D341Med (cell line): ENCODE measurements around the gene TRAF3.
A peak's percentile ranks its signal among the peaks of the same experiment; 100 is the strongest.
"Not testable (repeated sequence)": the region's sequence is repeated elsewhere in the genome, so short reads cannot be mapped to it uniquely, and the experiment has no call there.

ENCODE experiments used
- DNase-seq: peaks from one replicate; pipeline ENCODE4 v3.0.0; 2012; ENCODE audit warnings: low spot score

The TRAF3 gene

DNA sequence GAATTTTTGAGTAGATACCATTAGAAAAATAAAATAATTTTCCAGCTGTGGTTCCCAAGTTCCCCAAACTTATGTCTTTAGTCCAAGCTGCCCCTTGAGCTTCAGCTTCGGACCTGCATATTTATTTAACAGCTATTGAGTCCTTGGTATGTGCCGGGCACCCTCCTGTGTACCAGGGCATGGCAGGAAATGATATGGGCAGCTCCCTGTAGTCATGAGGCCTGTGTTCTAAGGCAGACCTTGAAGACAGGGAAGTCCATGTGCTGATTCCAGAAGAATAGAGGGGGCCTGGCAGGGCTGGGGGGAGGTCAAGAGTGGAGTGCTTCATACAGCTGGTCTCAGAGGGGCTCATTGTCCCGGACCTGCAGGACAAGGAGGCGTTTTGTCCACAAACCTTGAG lies 29.2 kb downstream of the TRAF3 start:
- DNase-seq, result no peak

DNA sequence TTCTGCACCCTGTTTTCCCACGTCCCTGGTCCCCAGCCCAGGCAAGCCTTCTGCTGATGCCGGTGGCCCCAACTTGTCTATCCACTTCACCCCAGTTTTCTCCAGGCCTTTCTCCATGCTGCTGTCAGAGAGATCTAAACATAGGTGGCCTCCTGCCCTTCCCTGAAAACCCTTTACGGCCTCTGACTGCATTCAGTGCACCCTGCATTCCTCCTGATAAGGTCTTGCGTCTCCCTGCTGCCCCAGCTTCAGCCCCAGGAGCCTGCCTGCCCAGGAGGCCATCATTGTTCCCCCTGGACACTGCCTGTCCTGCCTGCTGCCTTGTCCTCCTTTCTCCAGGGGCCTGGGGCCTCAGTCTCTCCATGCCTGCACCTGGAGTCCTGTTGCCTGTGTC lies 29.8 kb downstream of the TRAF3 start:
- no peak for DNase-seq

DNA sequence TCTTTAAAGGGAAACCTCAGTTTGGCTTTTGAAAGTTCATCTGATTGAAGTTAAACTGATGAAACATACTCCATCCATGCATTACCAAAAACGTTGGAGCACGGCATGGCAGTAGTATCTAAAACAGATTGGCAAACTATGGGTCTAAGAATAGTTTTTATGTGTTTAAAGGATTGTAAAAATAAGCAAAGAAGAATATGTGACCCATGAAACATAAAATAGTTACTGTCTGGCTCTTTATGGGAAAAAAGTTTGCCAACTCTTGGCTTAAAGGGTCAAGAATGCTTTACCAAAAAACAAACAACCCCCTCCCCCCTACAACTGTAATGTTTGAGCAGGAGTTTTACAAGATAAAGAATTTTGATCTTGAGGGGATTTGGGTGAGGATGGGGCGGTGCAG lies 32.6 kb downstream of the TRAF3 start:
- no peak for DNase-seq

DNA sequence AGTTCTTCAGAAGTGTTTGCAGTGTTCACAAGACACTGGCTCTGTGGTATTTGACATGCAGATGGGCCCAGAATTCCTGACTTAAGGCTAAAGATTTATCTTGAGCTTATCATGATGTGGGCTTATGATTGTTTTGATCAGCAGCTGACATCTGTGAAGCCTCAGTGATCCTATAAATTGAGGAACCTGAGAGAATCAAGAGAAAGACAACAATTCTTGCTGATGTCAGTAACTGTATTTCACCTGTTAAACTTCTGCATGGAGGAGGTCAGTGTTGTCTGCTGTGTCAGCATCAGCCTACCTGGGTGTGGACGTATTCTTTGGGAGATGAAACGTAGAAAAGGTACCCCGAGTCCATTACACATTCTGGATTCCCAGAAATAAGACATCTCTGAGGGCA lies 33.3 kb downstream of the TRAF3 start:
- DNase-seq, result no peak

DNA sequence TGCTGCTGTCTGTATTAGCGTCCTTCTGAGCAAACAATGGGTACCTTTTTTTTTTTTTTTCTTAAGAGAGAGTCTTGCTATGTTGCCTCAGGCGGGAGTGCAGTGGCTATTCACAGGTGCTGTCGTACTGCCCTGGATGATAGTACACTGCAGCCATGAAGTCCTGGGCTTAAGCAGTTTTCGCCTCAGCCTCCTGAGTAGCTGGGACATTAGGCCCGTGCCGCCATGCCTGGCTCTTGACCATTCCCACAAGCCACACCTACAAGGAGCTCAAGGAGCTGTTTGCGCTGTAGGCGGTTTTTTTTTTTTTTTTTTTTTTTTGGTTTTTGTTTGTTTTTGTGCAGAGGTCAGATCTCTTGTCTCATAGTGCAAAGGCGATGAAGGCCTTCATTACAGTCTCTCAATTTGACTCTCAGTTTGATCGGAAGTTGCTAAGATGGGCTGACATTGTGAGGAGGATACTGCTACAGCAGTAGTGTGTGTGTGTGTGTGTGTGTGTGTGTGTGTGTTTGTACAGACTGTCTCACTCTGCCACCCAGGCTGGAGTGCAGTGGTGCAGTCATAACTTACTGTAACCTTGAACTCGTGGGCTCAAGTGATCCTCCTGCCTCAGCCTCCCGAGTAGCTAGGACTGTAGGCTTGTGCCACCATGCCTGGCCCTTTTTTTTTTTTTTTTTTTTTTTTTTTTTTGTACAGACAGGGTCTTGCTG lies 34.2 kb downstream of the TRAF3 start:
- no peak for DNase-seq

DNA sequence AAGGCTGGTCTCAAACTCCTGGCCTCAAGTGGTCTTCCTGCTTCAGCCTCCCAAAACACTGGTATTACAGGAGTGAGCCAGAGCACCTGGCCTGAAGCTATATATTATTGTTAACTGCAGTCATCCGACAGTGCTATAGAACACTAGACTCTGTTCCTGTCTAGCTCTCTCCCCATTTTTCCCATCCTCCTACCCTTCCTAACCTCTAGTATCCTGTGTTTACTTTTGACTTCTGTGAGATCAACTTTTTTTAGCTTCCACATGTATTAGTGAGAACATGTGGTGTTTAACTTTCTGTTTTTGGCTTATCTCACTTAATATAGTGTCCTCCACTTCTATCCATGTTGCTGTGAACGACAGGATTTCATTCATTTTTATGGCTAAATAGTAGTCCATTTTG lies 34.7 kb downstream of the TRAF3 start:
- no peak for DNase-seq

DNA sequence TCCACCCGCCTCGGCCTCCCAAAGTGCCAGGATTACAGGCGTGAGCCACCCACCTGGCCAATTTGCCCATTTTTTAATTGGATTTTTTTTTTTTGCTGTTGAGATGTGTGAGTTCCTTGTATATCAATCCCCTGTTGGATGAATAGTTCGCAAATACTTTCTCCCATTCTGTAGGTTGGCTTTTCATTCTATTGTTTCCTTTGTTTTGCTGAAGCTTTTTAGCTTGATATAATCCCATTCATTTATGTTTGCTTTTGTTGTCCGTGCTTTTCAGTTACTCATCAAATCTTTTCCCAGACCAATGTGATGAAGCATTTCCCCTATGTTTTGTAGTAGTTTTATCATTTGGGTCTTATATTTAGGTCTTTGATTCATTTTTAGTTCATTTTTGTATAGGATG lies 36.4 kb downstream of the TRAF3 start:
- DNase-seq, result no peak

DNA sequence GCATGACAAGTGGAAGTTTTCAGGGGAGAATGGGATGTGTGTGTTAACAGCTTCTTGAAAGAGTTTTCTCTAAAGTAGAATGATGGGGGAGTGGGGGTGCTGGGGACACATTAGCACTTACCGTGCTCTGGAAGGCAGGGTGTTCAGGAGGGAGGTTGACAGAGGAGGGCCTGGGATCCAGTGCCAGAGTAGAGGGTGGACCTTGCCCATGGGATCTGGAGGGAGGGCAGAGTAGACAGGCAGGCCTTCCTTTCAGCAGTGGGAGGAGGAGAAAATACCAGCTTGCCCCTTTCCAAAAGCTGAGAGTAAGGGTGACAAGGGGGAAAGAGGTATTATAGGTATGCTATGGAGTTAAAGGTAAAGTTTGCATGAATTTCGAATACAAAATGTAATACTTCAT lies 40.1 kb downstream of the TRAF3 start:
- no peak for DNase-seq

DNA sequence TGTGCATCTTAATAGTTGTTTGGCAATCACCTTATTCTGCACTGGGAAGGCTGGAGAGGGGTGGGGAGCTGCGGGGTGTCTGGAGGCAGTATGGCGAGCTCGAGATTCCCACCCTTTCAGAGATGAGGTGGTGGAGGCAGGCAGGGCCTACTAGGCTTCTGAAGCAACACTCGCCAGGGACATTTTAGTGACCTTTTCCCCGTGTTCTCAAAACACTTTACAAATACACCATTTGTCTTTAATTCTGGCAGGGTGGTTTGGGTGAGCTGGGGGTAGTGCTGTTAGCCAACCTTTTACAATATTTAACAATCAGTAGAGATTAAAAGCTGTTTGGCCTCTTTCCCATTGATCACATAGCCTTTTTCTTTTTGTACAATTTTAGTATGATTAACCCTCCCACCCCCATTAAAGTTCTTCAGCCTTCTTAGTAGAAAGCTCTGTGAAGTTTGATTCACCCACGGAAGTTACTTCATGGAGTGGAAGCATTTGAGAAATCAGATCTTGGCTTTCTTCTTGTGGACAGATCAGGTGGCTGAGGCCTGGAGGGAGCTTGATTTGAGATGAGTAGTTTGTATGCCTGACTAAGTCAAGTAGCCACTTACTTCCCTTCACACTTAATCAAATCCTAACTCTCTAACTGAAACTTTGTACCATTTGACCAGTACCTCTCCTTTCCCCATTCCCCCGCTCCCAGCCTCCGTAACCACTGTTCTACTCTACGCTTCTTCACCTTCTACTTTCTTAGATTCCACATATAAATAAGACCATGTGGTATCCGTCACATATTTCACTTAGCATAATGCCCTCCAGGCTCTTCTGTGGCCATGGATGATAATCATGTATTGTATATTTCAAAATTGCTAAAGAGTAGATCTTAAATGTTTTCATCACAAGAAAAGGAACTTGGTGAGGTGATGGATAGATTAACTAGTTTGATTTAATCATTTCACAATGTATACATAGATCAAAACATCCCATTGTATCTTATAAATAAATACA lies 41.0 kb downstream of the TRAF3 start:
- no peak for DNase-seq

DNA sequence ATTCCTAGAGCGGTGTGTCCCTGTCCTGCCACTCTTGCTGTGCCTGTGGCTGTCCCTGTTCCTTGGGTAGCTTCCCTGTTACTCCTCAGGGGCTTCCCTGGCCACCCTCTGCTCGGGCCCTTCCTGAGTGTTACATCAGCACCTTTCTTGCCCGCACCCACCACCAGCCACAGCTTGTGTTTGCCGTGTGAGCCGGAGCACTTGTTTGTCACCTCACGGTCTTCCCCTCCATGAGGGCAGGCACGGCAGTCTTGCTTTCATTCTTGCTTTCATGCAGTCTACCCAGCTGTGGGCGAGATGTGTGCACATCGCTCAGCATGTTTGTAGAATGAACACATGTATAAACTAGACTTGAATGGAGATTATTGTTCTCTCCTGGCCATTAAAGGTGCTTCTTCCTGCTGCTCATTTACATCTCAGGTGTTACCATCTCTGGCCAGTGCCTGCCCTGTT lies 42.0 kb downstream of the TRAF3 start:
- no peak for DNase-seq

DNA sequence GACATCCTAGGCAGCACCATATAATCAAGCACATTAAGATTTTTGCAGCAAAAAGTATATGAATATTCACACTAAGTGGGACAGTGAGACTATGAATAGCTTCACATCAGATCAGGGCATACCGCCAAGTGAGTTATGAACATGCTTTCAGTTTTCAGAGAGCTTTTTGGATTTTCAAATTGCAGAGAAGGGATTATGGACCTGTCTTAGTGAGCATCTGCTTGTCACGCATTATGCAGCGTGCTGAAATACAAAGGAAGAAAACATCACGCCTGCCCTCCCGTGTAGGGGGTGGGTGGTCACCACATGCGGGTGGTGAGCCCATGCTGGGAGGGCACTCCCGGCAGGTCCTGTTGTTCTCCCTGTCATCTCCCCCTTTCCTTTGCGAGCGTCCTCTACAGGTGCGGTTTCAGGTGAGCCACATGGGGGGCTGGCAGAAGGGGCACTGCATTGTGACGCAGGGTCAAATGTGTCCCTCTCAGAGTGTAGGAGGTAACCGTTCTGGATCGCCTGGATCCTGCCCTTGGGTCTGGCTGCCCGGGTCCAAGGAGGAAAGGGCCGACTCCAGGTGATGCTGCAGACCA lies 42.6 kb downstream of the TRAF3 start:
- DNase-seq, result peak; percentile 61

DNA sequence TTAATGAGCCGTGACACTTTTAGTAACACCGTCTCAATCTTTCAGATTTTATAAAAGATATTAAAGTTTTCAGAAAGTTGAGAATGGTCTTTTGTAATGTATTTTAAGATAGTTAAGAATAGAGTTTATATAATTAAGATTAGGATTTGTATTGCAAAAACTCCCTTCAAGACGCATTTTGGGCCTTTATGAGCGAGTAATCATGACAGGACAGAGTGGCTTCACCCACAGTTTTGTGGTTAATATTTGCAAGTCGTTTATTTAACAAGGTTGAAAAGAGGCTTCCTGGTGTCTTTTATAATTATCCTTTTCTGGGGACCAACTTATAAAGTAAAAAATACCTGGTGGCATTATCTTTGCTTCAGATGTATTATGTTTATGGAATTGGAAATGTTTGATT lies 44.0 kb downstream of the TRAF3 start:
- no peak for DNase-seq

DNA sequence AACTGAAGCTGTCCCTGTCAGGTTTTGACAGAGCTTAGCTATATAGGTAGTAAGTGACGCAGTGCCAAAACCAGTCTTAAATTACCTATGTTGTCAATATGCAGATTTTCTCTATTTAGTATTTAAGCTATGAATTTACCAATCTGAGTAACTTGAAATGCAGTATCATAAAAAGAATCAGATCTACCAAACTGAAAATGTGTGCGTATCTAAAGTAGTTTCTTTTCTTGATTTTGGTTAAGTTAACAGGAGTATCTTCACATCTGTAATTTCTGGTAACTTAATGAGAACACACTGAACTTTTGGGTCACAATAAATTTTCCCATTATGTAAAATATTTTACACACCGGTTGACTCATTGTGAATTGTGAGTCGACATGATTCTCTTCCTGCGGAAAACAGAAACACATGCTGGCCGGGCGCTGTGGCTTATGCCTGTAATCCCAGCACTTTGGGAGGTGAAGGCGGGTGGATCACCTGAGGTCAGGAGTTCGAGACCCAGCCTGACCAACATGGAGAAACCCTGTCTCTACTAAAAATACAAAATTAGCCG lies 45.1 kb downstream of the TRAF3 start:
- no peak for DNase-seq

DNA sequence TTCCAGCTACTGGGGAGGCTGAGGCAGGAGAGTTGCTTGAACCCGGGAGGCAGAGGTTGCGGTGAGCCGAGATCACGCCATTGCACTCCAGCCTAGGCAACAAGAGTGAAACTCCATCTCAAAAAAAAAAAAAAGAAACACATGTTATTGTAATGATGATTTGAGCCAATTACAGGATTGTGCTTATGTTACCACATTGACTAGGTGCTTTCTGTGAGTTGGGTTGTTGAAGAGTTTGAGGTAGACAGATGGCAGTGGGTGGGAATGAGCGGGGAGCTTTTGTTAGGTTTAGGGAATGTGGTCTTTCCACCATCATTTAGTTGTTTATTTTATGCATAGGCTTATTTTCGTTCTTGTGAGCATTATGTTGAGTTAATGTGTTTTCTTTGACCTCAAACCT lies 45.6 kb downstream of the TRAF3 start:
- not testable (repeated sequence) for DNase-seq

DNA sequence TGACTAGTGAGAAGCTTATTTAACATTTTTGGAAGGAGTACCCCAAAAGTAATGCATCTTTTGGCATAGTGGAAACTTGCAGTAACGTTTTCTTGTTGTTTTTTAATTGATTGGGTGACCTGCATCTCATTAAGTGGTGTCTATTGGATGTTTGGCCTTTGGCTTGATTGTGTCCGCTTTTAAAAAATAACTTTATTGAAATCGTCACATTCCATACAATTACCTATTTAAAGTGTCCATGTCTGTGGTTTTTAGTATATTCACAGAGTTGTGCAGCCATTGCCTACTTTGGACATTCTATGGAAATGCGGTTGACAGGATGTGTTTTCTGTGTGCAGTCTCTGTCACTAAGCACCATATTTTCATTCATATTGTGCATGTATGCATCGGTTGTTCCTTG lies 46.3 kb downstream of the TRAF3 start:
- no peak for DNase-seq

DNA sequence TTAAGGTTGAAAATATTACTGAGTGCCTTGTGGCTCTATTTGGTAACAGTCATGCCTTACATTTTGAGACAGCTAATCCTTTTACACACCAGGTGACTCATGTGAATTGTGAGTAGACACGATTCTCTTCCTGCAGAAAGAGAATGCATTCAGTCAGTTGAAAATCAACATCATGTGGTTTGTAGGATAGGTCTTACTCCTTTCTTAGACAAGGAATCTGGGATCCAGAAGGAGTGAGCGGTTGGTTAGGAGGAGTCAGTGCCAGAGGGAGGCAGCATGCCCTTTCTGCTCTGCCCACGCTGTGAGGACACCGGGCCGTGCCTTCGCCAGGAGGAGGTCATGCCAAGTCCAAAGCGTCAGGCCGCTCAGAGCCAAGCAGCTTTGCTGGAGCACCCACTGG lies 47.6 kb downstream of the TRAF3 start:
- no peak for DNase-seq

DNA sequence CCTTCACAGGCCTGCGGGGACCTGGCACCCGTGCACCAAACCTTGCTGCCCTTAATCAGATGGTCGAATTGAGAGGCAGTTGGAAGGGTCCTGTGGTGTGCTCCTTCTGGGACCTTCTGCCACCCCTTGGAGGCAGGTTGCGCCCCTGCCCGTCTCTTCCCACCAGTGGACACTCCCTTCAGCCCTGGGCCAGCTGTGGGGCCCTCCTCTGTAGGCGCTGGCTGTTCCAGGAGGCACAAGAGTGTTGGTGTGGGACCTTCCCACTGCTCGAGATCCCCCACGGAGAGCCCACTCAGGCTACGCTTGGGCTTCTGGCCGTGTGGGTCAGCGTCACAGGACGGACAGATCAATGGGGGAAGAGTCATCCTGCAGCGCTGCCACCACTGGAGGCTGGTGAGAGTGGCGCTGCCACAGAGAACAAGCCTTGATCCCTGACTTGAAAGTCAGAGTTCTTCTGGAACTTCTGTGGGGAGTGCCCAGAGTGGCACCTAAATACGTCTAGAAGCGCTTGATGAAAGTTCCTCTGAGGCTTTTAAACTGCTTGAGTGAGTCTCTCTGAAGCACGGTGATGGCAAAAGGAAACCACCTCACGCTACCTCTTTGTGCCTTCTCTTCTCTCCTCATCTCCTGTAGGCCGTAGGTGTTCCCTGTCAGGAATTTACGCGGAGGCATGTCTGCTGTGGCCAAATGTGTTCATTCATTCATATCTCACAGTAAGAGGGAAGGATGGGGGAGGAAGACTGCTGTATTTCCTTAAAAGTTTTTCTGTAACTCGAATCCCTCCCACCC lies 48.3 kb downstream of the TRAF3 start:
- DNase-seq, result no peak

DNA sequence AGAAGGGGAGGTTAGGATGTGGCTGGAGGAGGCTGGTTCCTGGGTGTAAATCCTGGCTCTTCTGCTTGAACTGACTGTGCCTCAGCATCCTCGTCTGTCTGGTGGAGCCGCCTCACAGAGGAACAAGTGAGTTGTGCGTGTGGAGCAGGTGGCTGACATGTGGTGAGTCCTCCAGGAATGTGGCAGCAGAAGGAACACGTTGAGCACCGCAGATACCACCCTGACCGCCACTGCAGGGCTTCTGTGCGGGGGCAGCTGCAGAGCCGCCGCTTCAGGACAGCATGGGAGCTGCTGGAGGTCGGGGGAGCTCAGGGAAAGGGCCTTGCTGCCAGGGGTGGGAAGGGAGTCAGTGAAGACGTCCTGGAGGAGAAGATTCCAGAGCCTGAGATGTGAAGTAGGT lies 48.9 kb downstream of the TRAF3 start:
- no peak for DNase-seq

DNA sequence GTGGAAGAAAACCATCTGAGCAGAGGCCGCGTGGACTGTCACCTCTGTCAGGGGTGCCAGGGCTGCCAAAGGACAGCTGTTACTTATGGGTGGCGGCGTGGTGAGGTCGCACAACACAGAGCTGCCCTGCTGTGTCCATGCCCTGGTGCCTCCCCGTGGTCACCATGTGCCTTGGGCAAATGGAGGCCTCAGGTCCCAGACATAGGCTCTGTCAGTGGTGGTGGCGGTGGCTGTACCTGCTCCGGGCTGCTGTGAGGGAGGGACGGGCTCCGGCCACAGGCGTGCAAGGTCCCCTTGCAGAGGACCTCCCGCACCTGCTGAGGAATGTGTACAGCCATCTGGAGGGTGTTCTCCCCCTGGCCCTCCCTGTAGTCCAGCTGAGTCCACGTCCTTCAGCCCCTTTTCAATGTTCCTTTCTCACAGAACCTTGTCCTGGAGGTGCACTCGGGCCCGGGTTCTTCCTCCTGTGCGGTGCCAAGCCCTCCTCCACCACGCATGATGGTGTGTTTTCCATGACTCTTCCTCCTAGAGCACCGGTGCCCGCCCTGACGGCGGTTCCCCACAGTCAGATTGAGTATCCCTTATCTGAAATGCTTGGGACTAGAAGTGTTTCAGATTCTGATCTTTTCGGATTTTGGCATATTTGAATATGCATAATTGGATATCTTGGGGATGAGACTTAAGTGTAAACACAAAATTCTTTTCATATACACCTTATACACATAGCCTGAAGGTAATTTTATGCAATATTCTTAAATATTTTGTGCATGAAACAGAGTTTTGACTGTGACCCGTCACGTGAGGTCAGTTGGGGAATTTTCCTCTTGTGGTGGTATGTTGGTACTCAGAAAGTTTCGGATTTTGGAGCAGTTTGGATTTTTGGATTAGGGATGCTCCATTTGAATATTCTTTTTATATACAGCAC lies 49.8 kb downstream of the TRAF3 start:
- DNase-seq, result no peak

DNA sequence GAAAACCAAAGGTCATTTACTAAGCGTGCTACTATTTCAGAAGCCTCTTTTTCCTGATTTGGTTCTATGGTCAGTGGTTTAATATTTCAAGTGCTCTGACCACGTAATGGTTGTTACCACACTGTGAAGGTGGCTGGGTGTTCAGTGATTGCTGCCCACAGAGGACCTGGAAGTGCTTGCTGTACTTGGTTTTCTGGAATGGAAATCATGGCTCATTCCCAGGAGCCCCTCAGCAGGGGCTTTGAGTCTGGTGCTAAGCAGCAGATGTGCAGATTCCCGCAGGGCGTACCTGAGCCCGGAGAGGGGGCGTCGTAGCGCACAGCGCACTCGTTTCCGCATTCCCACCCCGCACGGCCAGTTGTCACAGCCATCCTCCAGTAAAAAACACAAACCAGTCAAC lies 50.5 kb downstream of the TRAF3 start:
- no peak for DNase-seq

DNA sequence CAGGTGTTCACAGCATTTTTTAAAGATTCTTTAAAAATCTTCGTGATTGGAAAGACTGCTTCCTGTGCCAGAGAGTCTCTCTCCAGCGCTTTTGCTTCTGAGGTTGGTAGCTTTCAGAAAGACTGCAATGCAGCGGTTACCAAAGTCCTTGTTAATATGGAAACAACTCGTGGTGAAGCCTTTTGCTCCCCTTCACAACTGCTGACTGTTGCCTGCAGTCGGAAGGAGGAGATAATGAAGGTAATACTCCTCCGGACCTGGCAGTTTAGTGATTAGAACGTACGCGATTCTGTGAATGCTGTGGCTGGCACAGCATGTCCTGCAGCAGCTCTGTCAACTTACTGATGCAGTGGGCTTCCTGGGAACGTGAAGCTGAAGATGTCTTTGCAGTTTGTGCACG lies 50.9 kb downstream of the TRAF3 start:
- DNase-seq, result no peak
